Tibial nerve (tissue), 4 donors: ENCODE data around the gene PGAP6.

Source experiments
- CTCF ChIP-seq, 5 experiments: fragments of 200-600 bp in 3 of 5; fragments of 450-650 bp in 2 of 5; sonication (generic) in 3 of 5; IDR thresholded peaks; one replicate each; pipeline ENCODE4 v1.5.1; 2016 to 2019; ENCODE audit warnings: antibody characterized with exemption in 5 of 5, mild to moderate bottlenecking in 3 of 5, moderate library complexity in 2 of 5
- EP300 ChIP-seq, 2 donors: sonication (generic); formaldehyde crosslinking; IDR thresholded peaks; one replicate each; pipeline ENCODE4 v1.6.1; 2017; ENCODE audit warnings: antibody characterized with exemption in 2 of 2, mild to moderate bottlenecking in 1 of 2
- POLR2A ChIP-seq, 2 donors: fragments of 450-650 bp; IDR thresholded peaks; one replicate each; pipeline ENCODE4 v1.6.1; 2017; ENCODE audit warnings: antibody characterized with exemption in 2 of 2, mild to moderate bottlenecking in 2 of 2, moderate library complexity in 2 of 2

DNA sequence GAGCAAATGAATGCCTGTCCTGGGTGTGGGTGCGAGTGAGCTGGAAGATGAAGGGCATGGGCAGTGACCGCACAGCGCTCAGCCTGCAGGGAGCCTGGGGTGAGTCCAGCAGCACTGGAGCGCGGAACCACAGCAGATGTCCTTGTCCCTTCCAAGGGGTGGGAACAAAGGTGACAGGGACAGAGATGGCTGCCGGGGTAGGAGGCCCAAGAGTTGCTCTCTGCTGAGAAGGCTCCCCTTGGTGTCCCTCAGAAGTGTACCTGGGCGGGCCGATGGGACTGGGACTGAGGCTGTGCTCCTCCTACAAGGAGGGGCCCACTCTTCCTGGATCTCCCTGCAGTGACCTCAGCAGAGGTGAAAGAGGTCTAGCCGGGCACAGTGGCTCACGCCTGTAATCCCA, 7.6 kb upstream of the PGAP6 start:
- TF ChIP-seq CTCF (IDR thresholded peaks at IDR 0.05) (no peak), POLR2A (IDR thresholded peaks at IDR 0.05) (no peak), EP300 (IDR thresholded peaks at IDR 0.05) (no peak)
